Esophagus squamous epithelium (tissue), 5 donors: ENCODE data around the gene TMPRSS11F. TPM values are rescaled to one million over a fixed set of nuclear protein-coding genes. Genes with fewer than 3 reads are reported as not detected.
"Not testable (repeated sequence)": the region's sequence is repeated elsewhere in the genome, so short reads cannot be mapped to it uniquely, and the experiment has no call there.

ENCODE experiments used
- DNase-seq: peaks from one replicate; lab custom pipeline; 2025; lab: John Stamatoyannopoulos, UW
- H3K27ac ChIP-seq, 4 donors: fragments of 200-600 bp; sonication (generic); one replicate each; pipeline ENCODE4 v1.5.1; 2016 to 2019; ENCODE audit warnings: mild to moderate bottlenecking in 1 of 4
- H3K27me3 ChIP-seq, 4 donors: fragments of 200-600 bp; sonication (generic); 1 replicate in 3 of 4; 2 replicates in 1 of 4; pipeline versions ENCODE4 v1.5.1 to v1.6.0; 2017 to 2021; ENCODE audit warnings: antibody characterized with exemption in 1 of 4
- H3K36me3 ChIP-seq, 3 donors: fragments of 200-600 bp; sonication (generic); one replicate each; pipeline ENCODE4 v1.5.1; 2016 to 2019
- H3K4me1 ChIP-seq, 3 donors: fragments of 200-600 bp; sonication (generic); one replicate each; pipeline ENCODE4 v1.5.1; 2017 to 2019
- H3K4me3 ChIP-seq, 4 donors: fragments of 200-600 bp; sonication (generic); 1 replicate in 3 of 4; 2 replicates in 1 of 4; pipeline ENCODE4 v1.5.1; 2016 to 2019; ENCODE audit warnings: mild to moderate bottlenecking in 2 of 4, moderate library complexity in 1 of 4
- H3K9me3 ChIP-seq, 3 donors: fragments of 200-600 bp; sonication (generic); one replicate each; pipeline ENCODE4 v1.5.1; 2016 to 2019
- POLR2A ChIP-seq, 4 donors: fragments of 450-650 bp; IDR thresholded peaks; one replicate each; pipeline ENCODE4 v1.6.1; 2017; ENCODE audit warnings: antibody characterized with exemption in 4 of 4, mild to moderate bottlenecking in 4 of 4, moderate library complexity in 3 of 4
- WGBS, 2 donors: methylation state at CpG; one replicate each; pipeline ENCODE4 v1.1.5; 2018; 5-methylcytosine and 5-hydroxymethylcytosine counted together
- intact Hi-C: fragments of 100-400 bp; cut with DNase I; formaldehyde crosslinking; loops from one replicate; pipeline ENCODE4 v1.15.0; 2022
- total RNA-seq, 4 donors: library from RNA; depleted of rRNA; stranded (reverse); fragments of >200 nt; gene quantifications; one replicate each; pipeline ENCODE4 v1.1.0, GENCODE V29; 2016
- TF ChIP-seq, protein P1 (sequence below), 6 experiments: fragments of 450-650 bp in 4 of 6; fragments of 200-600 bp in 2 of 6; sonication (generic) in 2 of 6; IDR thresholded peaks; one replicate each; pipeline ENCODE4 v1.5.1; 2016 to 2019; ENCODE audit warnings: antibody characterized with exemption in 6 of 6, mild to moderate bottlenecking in 4 of 6, moderate library complexity in 4 of 6
- donor health status: DM: yes; HTN: yes; CAD: no.

TMPRSS11F gene
- total RNA-seq, result 10 to 100 TPM; 12.6 to 49.6 (median 19.0) TPM

DNA sequence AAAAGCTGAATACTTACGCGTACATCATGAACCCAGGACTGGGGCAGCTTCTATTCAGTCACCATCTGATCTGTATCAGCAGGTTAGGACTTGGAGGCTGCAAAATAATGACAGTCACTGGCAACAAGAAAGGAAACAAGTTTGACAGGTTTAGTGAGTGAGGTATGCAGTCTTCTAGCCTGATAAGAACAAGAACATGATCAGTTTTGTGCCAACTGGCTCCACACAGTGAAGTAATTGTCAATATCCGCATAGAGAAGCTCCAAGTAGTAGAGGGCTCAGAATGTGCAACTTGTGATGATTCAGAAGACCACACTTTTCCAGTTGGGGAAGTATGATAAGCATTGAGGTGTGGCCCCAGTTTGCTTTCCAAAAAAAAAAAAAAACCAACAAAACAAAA is at the start of gene TMPRSS11F:
Gene TMPRSS11F (minus strand): TSS at position 77 of the 400 bp plus-strand sequence. CDS start 49 bp downstream, at position 28.
- Histone ChIP-seq H3K9me3 (no peaks in the 10 kb centered on the region), H3K27ac (peak within 1 kb of the TSS in 3 of 4 donors; percentile 44 to 45 (median 45)), H3K4me3 (peak within 1 kb of the TSS; percentile 12 to 30 (median 16)), H3K4me1 (peaks cover 0 to 6% (median 0%) of the 10 kb centered on the region in 3 donors), H3K27me3 (no peaks in the 10 kb centered on the region), H3K36me3 (no peaks in the 10 kb centered on the region)
- TF ChIP-seq POLR2A (IDR thresholded peaks at IDR 0.05), result no peak
- TF ChIP-seq, protein P1, sequence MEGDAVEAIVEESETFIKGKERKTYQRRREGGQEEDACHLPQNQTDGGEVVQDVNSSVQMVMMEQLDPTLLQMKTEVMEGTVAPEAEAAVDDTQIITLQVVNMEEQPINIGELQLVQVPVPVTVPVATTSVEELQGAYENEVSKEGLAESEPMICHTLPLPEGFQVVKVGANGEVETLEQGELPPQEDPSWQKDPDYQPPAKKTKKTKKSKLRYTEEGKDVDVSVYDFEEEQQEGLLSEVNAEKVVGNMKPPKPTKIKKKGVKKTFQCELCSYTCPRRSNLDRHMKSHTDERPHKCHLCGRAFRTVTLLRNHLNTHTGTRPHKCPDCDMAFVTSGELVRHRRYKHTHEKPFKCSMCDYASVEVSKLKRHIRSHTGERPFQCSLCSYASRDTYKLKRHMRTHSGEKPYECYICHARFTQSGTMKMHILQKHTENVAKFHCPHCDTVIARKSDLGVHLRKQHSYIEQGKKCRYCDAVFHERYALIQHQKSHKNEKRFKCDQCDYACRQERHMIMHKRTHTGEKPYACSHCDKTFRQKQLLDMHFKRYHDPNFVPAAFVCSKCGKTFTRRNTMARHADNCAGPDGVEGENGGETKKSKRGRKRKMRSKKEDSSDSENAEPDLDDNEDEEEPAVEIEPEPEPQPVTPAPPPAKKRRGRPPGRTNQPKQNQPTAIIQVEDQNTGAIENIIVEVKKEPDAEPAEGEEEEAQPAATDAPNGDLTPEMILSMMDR (IDR thresholded peaks at IDR 0.05), result no peak
- DNase-seq, result no peak
- intact Hi-C loops, result no loop called here
- 34 to 42% methylated on average over 3 of the region's 3 CpGs for WGBS, 2 donors

DNA sequence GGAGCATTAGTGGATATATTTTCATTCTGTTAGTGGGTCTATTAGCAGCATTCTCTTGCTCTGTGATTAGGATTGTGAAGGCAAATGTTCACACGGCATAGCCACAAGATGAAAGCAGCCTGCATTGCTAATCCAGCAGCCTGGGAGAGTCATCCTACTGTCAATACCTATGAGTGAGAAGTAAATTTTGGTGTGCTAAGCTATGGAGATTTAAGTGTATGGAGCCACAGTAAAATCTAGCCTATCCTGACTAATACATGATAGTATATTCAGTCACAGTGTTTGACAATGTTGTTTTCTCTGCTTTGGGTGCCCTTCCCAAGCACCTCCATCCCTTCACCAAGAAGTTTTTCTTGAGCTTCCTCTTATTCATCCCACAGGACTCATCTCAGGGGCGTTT is 47.2 kb upstream of the TMPRSS11F start:
- intact Hi-C loops, result no loop called here

DNA sequence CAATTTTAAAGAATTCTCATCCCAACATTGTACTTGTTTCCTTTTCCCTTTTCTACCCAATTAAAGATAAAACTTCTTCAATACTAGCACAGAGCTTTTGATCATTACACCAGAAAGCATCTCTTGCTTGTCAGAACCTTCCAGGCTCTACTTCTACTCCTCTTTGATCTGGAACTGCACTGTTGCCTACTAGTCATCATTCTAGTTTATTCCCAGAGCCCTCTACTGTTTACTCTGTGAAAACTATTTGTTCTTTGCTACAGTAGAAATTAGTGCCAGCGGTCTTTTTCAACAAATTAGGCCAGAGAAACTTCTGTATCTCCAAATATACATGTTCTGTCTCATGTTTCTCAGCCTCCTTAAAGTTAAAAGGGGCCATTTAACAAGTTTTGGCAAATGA is 46.8 kb upstream of the TMPRSS11F start:
- Histone ChIP-seq H3K36me3 (no peaks in the 10 kb centered on the region), H3K4me1 (peaks cover 0 to 49% (median 4%) of the 10 kb centered on the region in 3 donors), H3K4me3 (no peak overlapping the region), H3K27me3 (no peaks in the 10 kb centered on the region), H3K27ac (peak overlapping the region in 2 of 4 donors; percentile 1 to 72), H3K9me3 (no peaks in the 10 kb centered on the region)
- TF ChIP-seq, protein P1 (IDR thresholded peaks at IDR 0.05), result peak in 1 of 6 experiments; percentile 22
- TF ChIP-seq POLR2A (IDR thresholded peaks at IDR 0.05), result no peak
- WGBS, 2 donors, result 30 to 47% methylated on average over 1 of the region's 1 CpG
- no peak for DNase-seq
- intact Hi-C loops, result no loop called here

More for the DNA sequence above, 47.2 kb upstream of the TMPRSS11F start:
- Histone ChIP-seq H3K36me3 (no peaks in the 10 kb centered on the region), H3K27me3 (no peaks in the 10 kb centered on the region), H3K27ac (peak overlapping the region in 2 of 4 donors; percentile 19 to 72), H3K4me3 (no peak overlapping the region), H3K4me1 (peaks cover 0 to 53% (median 4%) of the 10 kb centered on the region in 3 donors), H3K9me3 (no peaks in the 10 kb centered on the region)
- DNase-seq, result no peak
- 18 to 26% methylated on average over 2 of the region's 2 CpGs for WGBS, 2 donors
- no peak for TF ChIP-seq POLR2A (IDR thresholded peaks at IDR 0.05)
- TF ChIP-seq, protein P1 (IDR thresholded peaks at IDR 0.05), result no peak

DNA sequence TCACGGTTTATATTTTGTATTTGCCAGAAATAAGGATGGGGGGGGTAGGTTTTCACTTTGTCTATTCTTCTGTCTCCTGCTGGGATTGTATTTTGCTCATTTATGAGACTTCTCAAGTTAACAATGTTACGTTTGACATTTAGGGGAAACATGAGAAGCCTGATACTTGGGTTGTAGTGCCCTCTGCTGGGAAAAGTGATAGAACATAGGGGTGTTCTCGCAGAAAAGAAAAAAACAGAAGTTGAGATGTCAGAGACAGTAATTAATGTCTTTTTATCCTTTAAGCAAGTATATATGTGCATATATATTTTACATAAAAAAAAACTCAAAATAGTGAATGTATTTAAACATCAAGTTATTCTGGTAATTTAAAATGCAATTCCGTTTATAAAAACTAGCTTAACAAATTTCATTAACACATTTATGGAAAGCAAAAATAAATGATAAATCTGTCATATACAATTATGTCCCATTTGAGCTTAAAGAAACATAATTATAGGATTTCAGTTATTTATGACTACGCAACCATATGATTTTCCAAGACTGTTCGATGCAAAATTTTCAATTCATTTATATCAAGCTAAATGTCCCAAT is 46.0 kb upstream of the TMPRSS11F start:
- Histone ChIP-seq H3K27me3 (no peaks in the 10 kb centered on the region), H3K4me1 (peaks cover 0 to 41% (median 0%) of the 10 kb centered on the region in 3 donors), H3K4me3 (no peak overlapping the region), H3K36me3 (no peaks in the 10 kb centered on the region), H3K9me3 (no peaks in the 10 kb centered on the region), H3K27ac (no peak overlapping the region)
- intact Hi-C loops, result no loop called here
- TF ChIP-seq, protein P1 (IDR thresholded peaks at IDR 0.05), result peak; percentile 26 to 80 (median 50)
- no peak for TF ChIP-seq POLR2A (IDR thresholded peaks at IDR 0.05)
- no peak for DNase-seq
- 35 to 37% methylated on average over 6 of the region's 6 CpGs for WGBS, 2 donors

DNA sequence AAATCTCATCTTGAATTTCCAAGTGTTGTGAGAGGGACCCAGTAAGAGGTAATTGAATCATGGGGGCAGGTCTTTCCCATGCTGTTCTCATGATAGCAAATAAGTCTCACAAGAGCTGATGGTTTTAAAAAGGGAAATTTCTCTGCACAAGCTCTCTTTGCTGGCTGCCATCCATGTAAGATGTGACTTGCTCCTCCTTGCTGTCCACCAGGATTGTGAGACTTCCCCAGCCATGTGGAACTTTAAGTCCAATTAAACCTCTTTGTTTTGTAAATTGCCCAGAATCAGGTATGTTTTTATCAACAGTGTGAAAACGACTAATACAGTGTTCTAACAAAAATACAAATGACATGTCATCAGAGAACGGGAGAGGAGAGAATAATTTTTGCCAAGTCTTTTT is 44.7 kb upstream of the TMPRSS11F start:
- H3K4me3 ChIP-seq, H3K9me3 ChIP-seq, H3K27me3 ChIP-seq, intact Hi-C loops, DNase-seq, H3K27ac ChIP-seq, H3K36me3 ChIP-seq: not testable (repeated sequence)
- H3K4me1 ChIP-seq, result peaks cover 0 to 37% (median 0%) of the 10 kb centered on the region in 3 donors
- WGBS, 2 donors, result 43 to 47% methylated on average over 2 of the region's 2 CpGs

DNA sequence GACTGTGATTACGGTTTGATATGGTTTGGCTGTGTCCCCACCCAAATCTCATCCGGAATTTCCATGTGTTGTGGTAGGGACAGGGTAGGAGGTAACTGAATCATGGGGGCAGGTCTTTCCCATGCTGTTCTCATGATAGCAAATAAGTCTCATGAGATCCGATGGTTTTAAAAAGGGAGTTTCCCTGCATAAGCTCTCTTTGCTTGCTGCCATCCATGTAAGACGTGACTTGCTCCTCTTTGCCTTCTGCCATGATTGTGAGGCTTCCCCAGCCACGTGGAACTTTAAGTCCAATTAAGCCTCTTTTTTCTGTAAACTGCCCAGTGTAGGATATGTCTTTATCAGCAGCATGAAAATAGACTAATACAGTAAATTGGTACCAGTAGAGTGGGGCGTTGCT is 42.5 kb upstream of the TMPRSS11F start:
- peaks cover 0 to 26% (median 0%) of the 10 kb centered on the region in 3 donors for H3K4me1 ChIP-seq
- H3K9me3 ChIP-seq, H3K36me3 ChIP-seq, intact Hi-C loops, H3K4me3 ChIP-seq, H3K27me3 ChIP-seq, DNase-seq, H3K27ac ChIP-seq: not testable (repeated sequence)
- 87 to 88% methylated on average over 6 of the region's 6 CpGs for WGBS, 2 donors
